ENCODE data around the gene ESM1. TPM values are rescaled to one million over a fixed set of nuclear protein-coding genes. Genes with fewer than 3 reads are reported as not detected.

The ESM1 gene
- total and polyA plus RNA-seq, 2 of the 8 experiments (the other 6 are each of a cell fraction or from before 2014, with no cell fraction given) = not detected

- Histone ChIP-seq H3K79me2 (ENCODE audit: control insufficient read depth in 1 of 2, insufficient read depth in 2 of 2, low read length in 2 of 2) (no peaks in the 10 kb centered on the region), H3K27me3 (replicated peaks in 1 of 4; ENCODE audit: control insufficient read depth in 3 of 4, extremely low read depth in 1 of 4, insufficient read depth in 3 of 4, low read length in 3 of 4) (peaks cover 0 to 1% (median 0%) of the 10 kb centered on the region in 4 experiments; a peak in 1 of 7 replicates), H3K4me3 (ENCODE audit: extremely low read depth in 1 of 4, insufficient read depth in 2 of 4, low read depth in 3 of 4, low read length in 4 of 4) (no peak overlapping the region), H3K56ac (replicated peaks; ENCODE audit: insufficient read length, low read depth, low read length) (no peak overlapping the region), H3K18ac (ENCODE audit: extremely low read depth, low read length) (no peak overlapping the region), H2AFZ (ENCODE audit: low read length) (no peak overlapping the region), H2AK5ac (ENCODE audit: low read depth, low read length) (no peak overlapping the region), H3K14ac (ENCODE audit: insufficient read length) (no peak overlapping the region), H2BK20ac (ENCODE audit: low read length) (no peak overlapping the region), H4K20me1 (replicated peaks in 1 of 2; ENCODE audit: control insufficient read depth in 1 of 2, insufficient read depth in 2 of 2, low read length in 2 of 2) (no peaks in the 10 kb centered on the region), H3K4ac (replicated peaks; ENCODE audit: insufficient read length, low read depth, low read length) (no peak overlapping the region), H3K27ac (ENCODE audit: low read depth, low read length) (no peak overlapping the region), H2BK5ac (ENCODE audit: low read depth, low read length) (no peak overlapping the region), H3K9me3 (ENCODE audit: insufficient read depth in 2 of 2, low read depth in 1 of 2, low read length in 1 of 2) (no peaks in the 10 kb centered on the region), H2BK12ac (ENCODE audit: low read depth, low read length) (no peak overlapping the region), H2BK15ac (ENCODE audit: low read length) (no peak overlapping the region), H4K5ac (ENCODE audit: insufficient read length, low read depth, low read length) (no peak overlapping the region), H3K4me2 (ENCODE audit: insufficient read depth in 1 of 2, low read depth in 2 of 2, low read length in 2 of 2) (no peak overlapping the region), H3K23me2 (ENCODE audit: low read depth, low read length) (no peaks in the 10 kb centered on the region), H2BK120ac (replicated peaks; ENCODE audit: low read depth, low read length) (no peak overlapping the region), H4K8ac (ENCODE audit: extremely low read depth, insufficient read depth, low read length) (no peak overlapping the region), H3K4me1 (replicated peaks in 1 of 4; ENCODE audit: control insufficient read depth in 3 of 4, insufficient read depth in 4 of 4, low read length in 3 of 4) (no peaks in the 10 kb centered on the region), H3K23ac (ENCODE audit: insufficient read length) (no peak overlapping the region), H4K91ac (replicated peaks; ENCODE audit: insufficient read length, low read length) (no peak overlapping the region), H3K79me1 (ENCODE audit: low read depth, low read length) (no peaks in the 10 kb centered on the region), H3K36me3 (ENCODE audit: control insufficient read depth in 2 of 4, insufficient read depth in 4 of 4, low read length in 3 of 4) (no peaks in the 10 kb centered on the region), H3K9ac (replicated peaks in 1 of 4; ENCODE audit: extremely low read depth in 1 of 4, low read depth in 3 of 4, low read length in 3 of 4) (no peak overlapping the region)
- FAIRE-seq (no peak), DNase-seq (ENCODE audit: low read depth in 1 of 2, low spot score in 2 of 2) (no peak)
- 86% methylated on average over 2 of the region's 2 CpGs; no CpG with 5 or more reads in 1 of the 2 experiments for WGBS, 2 experiments (ENCODE audit: extremely low coverage in 1 of 2, insufficient coverage in 1 of 2, insufficient read length in 1 of 2, insufficient replicate concordance in 2 of 2, low coverage in 1 of 2, low lambda C conversion rate in 2 of 2, missing lambda C conversion rate in 1 of 2)
- ChIA-PET POLR2A (ENCODE audit: partially characterized antibody) (no interaction called here), CTCF (ENCODE audit: partially characterized antibody) (interaction anchor here (0.6 to 3.8 kb wide), 7 partner anchors 10 to 229 kb away, joined by 3 to 22 read pairs (median 6); partner anchors contain the start of gene GPX8)
- TF ChIP-seq SRF (IDR thresholded peaks at IDR 0.05; ENCODE audit: low read depth, low read length) = no peak
- TF ChIP-seq CHD2 (IDR thresholded peaks at IDR 0.05; ENCODE audit: low read length) = no peak
Observed at GRCh38 chr5:54930736-54931135, 54.7 kb downstream of the ESM1 start.

Data from H1 (cell line).